GM12878 (cell line): ENCODE results near the gene DIO3. TPM values are rescaled to one million over a fixed set of nuclear protein-coding genes. Genes with fewer than 3 reads are reported as not detected.

Experiments
- ATAC-seq: fragments of 200-7000 bp; cut with Tn5 transposase; 3 replicates; pipeline ENCODE4 v1.9.1; 2020; ENCODE audit warnings: mild to moderate bottlenecking, moderate library complexity
- BruUV-seq: library from RNA; stranded (reverse); fragments of 400-500 nt; replicated peaks from 2 replicates; lab custom pipeline; 2021; lab: Mats Ljungman, UMichigan
- CTCF ChIA-PET: fragments of 300-600 bp; sonication (Branson Sonifier 250); formaldehyde crosslinking; extraction: SDS; loops from one replicate; lab custom pipeline; 2021; ENCODE audit warnings: inconsistent platforms; lab: Yijun Ruan, JAX
- POLR2A ChIA-PET: fragments of 350-600 bp; formaldehyde crosslinking; extraction: SDS; loops from one replicate; lab custom pipeline; 2021; ENCODE audit warnings: inconsistent platforms; lab: Charles Lee
- RAD21 ChIA-PET: fragments of 300-600 bp; sonication (Branson Sonifier 250); formaldehyde crosslinking; loops from one replicate; lab custom pipeline; 2023; ENCODE audit warnings: antibody characterized with exemption; ENCODE audit not compliant: unreplicated experiment; lab: Charles Lee
- SMC1A ChIA-PET: fragments of 300-600 bp; sonication (Branson Sonifier 250); formaldehyde crosslinking; loops from one replicate; lab custom pipeline; 2023; ENCODE audit not compliant: unreplicated experiment, uncharacterized antibody; lab: Charles Lee
- DNase-seq: peaks from one replicate; pipeline ENCODE4 v3.0.0-alpha.2; 2011; ENCODE audit warnings: low read depth, low spot score
- FAIRE-seq: peaks from 3 replicates; lab custom pipeline; 2011; peaks lifted over from hg19 to GRCh38; lab: Jason Lieb, UNC
- H2AFZ ChIP-seq: 2 replicates; pipeline ENCODE4 v1.6.0; 2011; ENCODE audit warnings: low read depth, low read length, control low read depth; ENCODE audit not compliant: control insufficient read depth
- H3K27ac ChIP-seq: 2 replicates; pipeline ENCODE4 v1.5.1; 2011; ENCODE audit warnings: control low read depth; ENCODE audit not compliant: control insufficient read depth, insufficient read depth
- H3K27me3 ChIP-seq, 2 experiments: replicated peaks in 1 of 2; 2 replicates each; pipeline versions ENCODE4 v1.6.0 to v1.6.1; 2011; ENCODE audit warnings: low read length in 1 of 2; ENCODE audit not compliant: control insufficient read depth in 2 of 2, insufficient read depth in 2 of 2
- H3K36me3 ChIP-seq, 2 experiments: 2 replicates each; pipeline ENCODE4 v1.5.1; 2011; ENCODE audit warnings: low read length in 1 of 2; ENCODE audit not compliant: control insufficient read depth in 2 of 2, insufficient read depth in 2 of 2
- H3K4me1 ChIP-seq: 2 replicates; pipeline ENCODE4 v1.6.1; 2011; ENCODE audit warnings: mild to moderate bottlenecking, low read length, moderate library complexity, mixed read lengths; ENCODE audit not compliant: control insufficient read depth, insufficient read depth
- H3K4me2 ChIP-seq: 2 replicates; pipeline ENCODE4 v1.6.0; 2011; ENCODE audit warnings: control low read depth; ENCODE audit not compliant: control insufficient read depth, insufficient read depth
- H3K4me3 ChIP-seq: fragments of 200-600 bp; sonication (generic); 2 replicates; pipeline ENCODE4 v1.5.1; 2016
- H3K79me2 ChIP-seq: 2 replicates; pipeline ENCODE4 v1.6.0; 2011; ENCODE audit warnings: low read length; ENCODE audit not compliant: control insufficient read depth, insufficient read depth
- H3K9ac ChIP-seq: 2 replicates; pipeline ENCODE4 v1.8.0; 2011; ENCODE audit warnings: low read length, control low read depth, mixed read lengths; ENCODE audit not compliant: control insufficient read depth, insufficient read depth
- H3K9me3 ChIP-seq: replicated peaks from 3 replicates; pipeline ENCODE4 v1.5.1; 2011; ENCODE audit warnings: mild to moderate bottlenecking, low read length; ENCODE audit not compliant: control insufficient read depth, insufficient read depth
- H4K20me1 ChIP-seq: 2 replicates; pipeline ENCODE4 v1.6.0; 2011; ENCODE audit not compliant: control insufficient read depth, insufficient read depth
- SMAD1 ChIP-seq: fragments of 450-650 bp; IDR thresholded peaks from 2 replicates; pipeline ENCODE4 v1.6.1; 2018; ENCODE audit warnings: mild to moderate bottlenecking, low read depth; ENCODE audit not compliant: partially characterized antibody
- WGBS: methylation state at CpG from one replicate; pipeline ENCODE4 v1.1.6; 2016; ENCODE audit warnings: low lambda C conversion rate; ENCODE audit not compliant: insufficient replicate concordance, insufficient coverage; ENCODE audit errors: missing lambda C conversion rate; 5-methylcytosine and 5-hydroxymethylcytosine counted together
- in situ Hi-C: fragments of 300-500 bp; cut with MboI; formaldehyde crosslinking; loops from 9 replicates; pipeline ENCODE4 v1.14.3; 2018; ENCODE audit warnings: mixed read lengths
- intact Hi-C: fragments of 100-400 bp; cut with micrococcal nuclease; formaldehyde crosslinking; loops from one replicate; pipeline ENCODE4 v1.14.2; 2022; ENCODE audit not compliant: unreplicated experiment
- polyA plus RNA-seq, 11 experiments: library from polyadenylated mRNA; depleted of rRNA in 4 of 11; unstranded in 6 of 11; stranded (reverse) in 5 of 11; fragments of >200 nt; fragmentation: Nextera tagmentation in 4 of 11; fragmentation: Illumina TruSeq in 1 of 11; extraction: Ambion mirVana in 4 of 11; extraction: Trizol in 1 of 11; gene quantifications; 1 replicate in 1 of 11; 2 replicates in 10 of 11; pipeline versions ENCODE4 v1.2.1 to v1.2.3, GENCODE V29; 2011 to 2016; ENCODE audit warnings: inconsistent platforms in 2 of 11, missing spikeins in 2 of 11, low read depth in 1 of 11
- total RNA-seq, 4 experiments: library from RNA; depleted of rRNA in 3 of 4; stranded (reverse); fragments of >200 nt in 3 of 4; fragmentation: Illumina TruSeq in 1 of 4; extraction: Trizol in 1 of 4; gene quantifications; 2 replicates each; pipeline versions ENCODE4 v1.2.1 to v1.2.3, GENCODE V29; 2013 to 2021
- TF ChIP-seq, protein P1 (sequence below): fragments of 450-650 bp; IDR thresholded peaks from 2 replicates; pipeline ENCODE4 v1.6.1; 2017; ENCODE audit warnings: mild to moderate bottlenecking
- TF ChIP-seq, protein P2 (sequence below): fragments of 450-650 bp; IDR thresholded peaks from 2 replicates; pipeline ENCODE4 v1.6.1; 2017; ENCODE audit warnings: mild to moderate bottlenecking, low read depth, inconsistent platforms; ENCODE audit not compliant: poor library complexity, severe bottlenecking

The DIO3 gene
- total and polyA plus RNA-seq, 10 of the 15 experiments (the other 5 are each of a cell fraction or from before 2014, with no cell fraction given): not detected

DNA sequence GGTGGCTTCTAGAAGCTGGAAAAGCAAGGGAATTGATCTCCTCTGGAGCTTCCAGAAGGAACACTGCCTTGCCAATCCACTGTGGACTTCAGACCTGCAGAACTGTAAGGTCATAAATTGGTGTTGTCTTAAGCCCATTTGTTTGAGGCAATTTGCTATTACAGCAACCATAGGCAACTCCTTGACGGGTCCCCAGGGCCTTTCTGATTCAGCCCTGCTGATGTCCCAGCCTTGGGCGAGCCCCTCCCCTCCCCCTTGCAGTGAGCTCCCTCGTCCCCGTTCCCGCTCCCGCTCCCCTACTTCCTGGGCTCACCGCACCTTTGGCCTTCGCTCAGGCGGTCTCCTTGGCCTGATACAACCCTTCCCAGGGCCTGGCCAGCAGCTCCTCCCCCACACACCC, 18.9 kb upstream of the DIO3 start:
- no peak overlapping the region for H3K9ac ChIP-seq
- H3K79me2 ChIP-seq: no peaks in the 10 kb centered on the region
- H4K20me1 ChIP-seq: no peaks in the 10 kb centered on the region
- H3K4me2 ChIP-seq: no peak overlapping the region
- intact Hi-C loops: no loop called here
- TF ChIP-seq, protein P1, sequence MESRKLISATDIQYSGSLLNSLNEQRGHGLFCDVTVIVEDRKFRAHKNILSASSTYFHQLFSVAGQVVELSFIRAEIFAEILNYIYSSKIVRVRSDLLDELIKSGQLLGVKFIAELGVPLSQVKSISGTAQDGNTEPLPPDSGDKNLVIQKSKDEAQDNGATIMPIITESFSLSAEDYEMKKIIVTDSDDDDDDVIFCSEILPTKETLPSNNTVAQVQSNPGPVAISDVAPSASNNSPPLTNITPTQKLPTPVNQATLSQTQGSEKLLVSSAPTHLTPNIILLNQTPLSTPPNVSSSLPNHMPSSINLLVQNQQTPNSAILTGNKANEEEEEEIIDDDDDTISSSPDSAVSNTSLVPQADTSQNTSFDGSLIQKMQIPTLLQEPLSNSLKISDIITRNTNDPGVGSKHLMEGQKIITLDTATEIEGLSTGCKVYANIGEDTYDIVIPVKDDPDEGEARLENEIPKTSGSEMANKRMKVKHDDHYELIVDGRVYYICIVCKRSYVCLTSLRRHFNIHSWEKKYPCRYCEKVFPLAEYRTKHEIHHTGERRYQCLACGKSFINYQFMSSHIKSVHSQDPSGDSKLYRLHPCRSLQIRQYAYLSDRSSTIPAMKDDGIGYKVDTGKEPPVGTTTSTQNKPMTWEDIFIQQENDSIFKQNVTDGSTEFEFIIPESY: no peak
- no peak for TF ChIP-seq SMAD1
- TF ChIP-seq, protein P2, sequence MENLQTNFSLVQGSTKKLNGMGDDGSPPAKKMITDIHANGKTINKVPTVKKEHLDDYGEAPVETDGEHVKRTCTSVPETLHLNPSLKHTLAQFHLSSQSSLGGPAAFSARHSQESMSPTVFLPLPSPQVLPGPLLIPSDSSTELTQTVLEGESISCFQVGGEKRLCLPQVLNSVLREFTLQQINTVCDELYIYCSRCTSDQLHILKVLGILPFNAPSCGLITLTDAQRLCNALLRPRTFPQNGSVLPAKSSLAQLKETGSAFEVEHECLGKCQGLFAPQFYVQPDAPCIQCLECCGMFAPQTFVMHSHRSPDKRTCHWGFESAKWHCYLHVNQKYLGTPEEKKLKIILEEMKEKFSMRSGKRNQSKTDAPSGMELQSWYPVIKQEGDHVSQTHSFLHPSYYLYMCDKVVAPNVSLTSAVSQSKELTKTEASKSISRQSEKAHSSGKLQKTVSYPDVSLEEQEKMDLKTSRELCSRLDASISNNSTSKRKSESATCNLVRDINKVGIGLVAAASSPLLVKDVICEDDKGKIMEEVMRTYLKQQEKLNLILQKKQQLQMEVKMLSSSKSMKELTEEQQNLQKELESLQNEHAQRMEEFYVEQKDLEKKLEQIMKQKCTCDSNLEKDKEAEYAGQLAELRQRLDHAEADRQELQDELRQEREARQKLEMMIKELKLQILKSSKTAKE: no peak
- no peaks in the 10 kb centered on the region for H3K4me1 ChIP-seq
- ChIA-PET SMC1A (no interaction called here), RAD21 (no interaction called here), POLR2A (no interaction called here), CTCF (no interaction called here)
- no peak for FAIRE-seq
- no peaks in the 10 kb centered on the region; a peak in 1 of 4 replicates for H3K36me3 ChIP-seq
- no peak overlapping the region for H3K4me3 ChIP-seq
- no peak for ATAC-seq
- no TSS peak for BruUV-seq
- no peak overlapping the region for H3K27ac ChIP-seq
- 46% methylated on average over 5 of the region's 9 CpGs for WGBS
- H2AFZ ChIP-seq: no peak overlapping the region
- DNase-seq: no peak
- H3K9me3 ChIP-seq: no peaks in the 10 kb centered on the region; the same call in 2 of the 3 replicates
- H3K27me3 ChIP-seq: no peaks in the 10 kb centered on the region
- in situ Hi-C loops: no loop called here
